Measurements from ENCODE around the gene EDARADD.

DNA sequence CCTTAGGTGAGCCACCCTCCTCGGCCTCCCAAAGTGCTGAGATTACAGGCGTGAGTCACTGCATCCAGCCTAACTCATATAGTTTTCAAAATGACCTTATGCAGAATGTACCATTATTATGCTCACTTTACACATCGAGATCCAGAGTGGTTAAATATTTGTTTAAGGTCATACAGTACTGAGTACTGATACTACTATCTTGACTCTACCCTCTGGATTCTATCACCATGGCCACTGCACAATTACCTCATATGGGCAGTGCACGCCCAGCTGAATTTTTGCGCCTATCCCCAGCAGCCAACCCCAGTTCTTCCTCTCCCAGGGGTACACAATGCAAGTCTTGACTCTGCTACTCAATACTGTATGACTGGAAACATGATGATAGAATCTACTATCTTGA, 56.7 kb downstream of the EDARADD start:
- TF ChIP-seq POLR2AphosphoS5 (IDR thresholded peaks at IDR 0.05; ENCODE audit: low read depth, low read length) = no peak
- TF ChIP-seq, protein P1, sequence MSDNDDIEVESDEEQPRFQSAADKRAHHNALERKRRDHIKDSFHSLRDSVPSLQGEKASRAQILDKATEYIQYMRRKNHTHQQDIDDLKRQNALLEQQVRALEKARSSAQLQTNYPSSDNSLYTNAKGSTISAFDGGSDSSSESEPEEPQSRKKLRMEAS (IDR thresholded peaks at IDR 0.05) = no peak
- no peak for TF ChIP-seq CTCF (IDR thresholded peaks at IDR 0.05 in 2 of 3, conservative IDR thresholded peaks at IDR 0.05 in 1 of 3; ENCODE audit: borderline replicate concordance in 1 of 3, insufficient read depth in 1 of 3, low read depth in 2 of 3, low read length in 2 of 3)
- TF ChIP-seq, protein P2, sequence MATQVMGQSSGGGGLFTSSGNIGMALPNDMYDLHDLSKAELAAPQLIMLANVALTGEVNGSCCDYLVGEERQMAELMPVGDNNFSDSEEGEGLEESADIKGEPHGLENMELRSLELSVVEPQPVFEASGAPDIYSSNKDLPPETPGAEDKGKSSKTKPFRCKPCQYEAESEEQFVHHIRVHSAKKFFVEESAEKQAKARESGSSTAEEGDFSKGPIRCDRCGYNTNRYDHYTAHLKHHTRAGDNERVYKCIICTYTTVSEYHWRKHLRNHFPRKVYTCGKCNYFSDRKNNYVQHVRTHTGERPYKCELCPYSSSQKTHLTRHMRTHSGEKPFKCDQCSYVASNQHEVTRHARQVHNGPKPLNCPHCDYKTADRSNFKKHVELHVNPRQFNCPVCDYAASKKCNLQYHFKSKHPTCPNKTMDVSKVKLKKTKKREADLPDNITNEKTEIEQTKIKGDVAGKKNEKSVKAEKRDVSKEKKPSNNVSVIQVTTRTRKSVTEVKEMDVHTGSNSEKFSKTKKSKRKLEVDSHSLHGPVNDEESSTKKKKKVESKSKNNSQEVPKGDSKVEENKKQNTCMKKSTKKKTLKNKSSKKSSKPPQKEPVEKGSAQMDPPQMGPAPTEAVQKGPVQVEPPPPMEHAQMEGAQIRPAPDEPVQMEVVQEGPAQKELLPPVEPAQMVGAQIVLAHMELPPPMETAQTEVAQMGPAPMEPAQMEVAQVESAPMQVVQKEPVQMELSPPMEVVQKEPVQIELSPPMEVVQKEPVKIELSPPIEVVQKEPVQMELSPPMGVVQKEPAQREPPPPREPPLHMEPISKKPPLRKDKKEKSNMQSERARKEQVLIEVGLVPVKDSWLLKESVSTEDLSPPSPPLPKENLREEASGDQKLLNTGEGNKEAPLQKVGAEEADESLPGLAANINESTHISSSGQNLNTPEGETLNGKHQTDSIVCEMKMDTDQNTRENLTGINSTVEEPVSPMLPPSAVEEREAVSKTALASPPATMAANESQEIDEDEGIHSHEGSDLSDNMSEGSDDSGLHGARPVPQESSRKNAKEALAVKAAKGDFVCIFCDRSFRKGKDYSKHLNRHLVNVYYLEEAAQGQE (IDR thresholded peaks at IDR 0.05; ENCODE audit: low read depth) = no peak
- no peak for TF ChIP-seq SIN3A (IDR thresholded peaks at IDR 0.05; ENCODE audit: low read depth)
- no peak for TF ChIP-seq SP1 (IDR thresholded peaks at IDR 0.05; ENCODE audit: low read depth)
- no peak for TF ChIP-seq POLR2A (IDR thresholded peaks at IDR 0.05; ENCODE audit: borderline replicate concordance, extremely low read depth, insufficient read depth, insufficient read length)

Measured in HCT116 (cell line).